IgD-negative memory B cell (primary cell): ENCODE measurements around the gene RARG. TPM values are rescaled to one million over a fixed set of nuclear protein-coding genes. Genes with fewer than 3 reads are reported as not detected.
A peak's percentile ranks its signal among the peaks of the same experiment; 100 is the strongest.

Source experiments
- H3K27ac Mint-ChIP-seq, 3 donors: one replicate each; pipeline ENCODE4 v1.8.0; 2020 to 2022; ENCODE audit warnings: mild to moderate bottlenecking in 3 of 3, mixed read lengths in 3 of 3, moderate library complexity in 1 of 3
- H3K27me3 Mint-ChIP-seq: one replicate; pipeline ENCODE4 v1.8.0; 2021; ENCODE audit warnings: mixed read lengths
- H3K36me3 Mint-ChIP-seq: one replicate; pipeline ENCODE4 v1.8.0; 2020; ENCODE audit warnings: mild to moderate bottlenecking, mixed read lengths
- H3K4me1 Mint-ChIP-seq, 3 donors: one replicate each; pipeline ENCODE4 v1.8.0; 2020 to 2022; ENCODE audit warnings: mixed read lengths in 3 of 3, mild to moderate bottlenecking in 1 of 3
- H3K4me3 Mint-ChIP-seq, 4 donors: one replicate each; pipeline ENCODE4 v1.8.0; 2020 to 2022; ENCODE audit warnings: mild to moderate bottlenecking in 4 of 4, mixed read lengths in 4 of 4, moderate library complexity in 3 of 4
- H3K9me3 Mint-ChIP-seq, 3 donors: one replicate each; pipeline ENCODE4 v1.8.0; 2020 to 2021; ENCODE audit warnings: mixed read lengths in 3 of 3, mild to moderate bottlenecking in 1 of 3
- polyA plus RNA-seq: library from polyadenylated mRNA; unstranded; fragments of 300-500 nt; fragmentation: Illumina TruSeq; gene quantifications from one replicate; pipeline ENCODE4 v1.2.3, GENCODE V29; 2021

The RARG gene
- polyA plus RNA-seq, 1 donor from 2014 or later = 4.8 TPM

DNA sequence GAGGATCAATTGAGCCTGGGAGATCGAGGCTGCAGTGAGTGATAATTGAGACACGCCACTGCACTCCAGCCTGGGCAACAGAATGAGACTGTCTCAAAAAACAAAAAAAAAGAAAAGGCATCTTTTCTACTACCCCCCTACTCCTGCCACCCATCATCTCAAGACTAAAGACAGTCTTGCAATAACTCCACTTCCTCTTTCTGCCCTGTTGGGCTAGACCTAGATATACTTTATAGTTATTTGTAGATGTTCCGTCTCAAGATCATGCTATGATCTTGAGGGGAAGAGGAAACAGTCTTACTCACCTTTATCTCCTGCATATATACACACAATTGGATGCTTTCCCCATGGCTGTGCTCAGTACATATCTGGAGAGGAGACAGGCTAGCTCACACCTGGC lies 24.0 kb upstream of the RARG start:
- Mint-ChIP-seq H3K27me3 (no peaks in the 10 kb centered on the region), H3K4me1 (peaks cover 19 to 46% (median 26%) of the 10 kb centered on the region in 3 donors), H3K4me3 (peak overlapping the region; percentile 51 to 90 (median 82)), H3K9me3 (no peaks in the 10 kb centered on the region), H3K27ac (peak overlapping the region; percentile 75 to 90 (median 80)), H3K36me3 (peaks cover 4% of the 10 kb centered on the region)

DNA sequence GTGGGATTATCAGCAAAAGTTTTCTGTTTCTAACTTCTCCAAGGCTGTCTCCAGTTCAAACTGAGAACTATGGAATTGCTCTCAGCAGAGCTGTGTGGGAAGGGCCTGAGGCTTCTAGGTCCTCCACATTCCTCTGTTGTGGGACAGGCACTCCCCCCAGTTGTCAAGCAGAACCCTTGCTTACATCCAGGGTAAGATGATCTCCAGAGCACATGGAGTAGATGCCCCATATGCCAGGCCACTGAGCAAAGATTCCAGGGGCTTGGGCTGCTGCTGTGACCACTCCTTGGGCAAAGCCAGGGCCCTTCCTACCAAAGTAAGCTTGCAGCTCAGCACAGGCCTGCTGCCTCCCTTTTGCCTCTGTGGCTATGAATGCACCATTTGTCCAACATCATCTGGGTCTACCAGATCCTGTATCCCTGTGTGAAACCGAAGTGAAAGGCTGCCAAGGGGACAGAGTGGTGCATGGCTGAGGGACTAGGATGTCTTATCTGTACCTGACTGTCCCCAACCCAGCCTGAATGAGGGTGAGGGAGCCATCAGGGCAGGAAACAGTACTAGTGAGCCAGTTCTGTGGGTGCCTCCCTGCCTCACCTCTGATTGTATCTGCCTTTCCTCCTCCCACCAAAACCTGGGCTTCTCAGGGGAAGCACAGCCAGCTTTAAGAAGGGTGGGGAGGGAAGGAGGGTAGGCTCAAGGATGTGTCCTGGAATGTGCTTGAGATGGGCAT lies 23.0 kb upstream of the RARG start:
- Mint-ChIP-seq H3K4me3 (peak overlapping the region in 3 of 4 donors; percentile 9 to 96 (median 51)), H3K36me3 (peaks cover 4% of the 10 kb centered on the region), H3K27ac (peak overlapping the region in 1 of 3 donors; percentile 80), H3K4me1 (peaks cover 19 to 46% (median 26%) of the 10 kb centered on the region in 3 donors), H3K9me3 (no peaks in the 10 kb centered on the region), H3K27me3 (no peaks in the 10 kb centered on the region)

GRCh38 chr12:53253298-53253697 lies 21.3 kb upstream of the RARG start:
- Mint-ChIP-seq H3K4me3 (peak overlapping the region; percentile 96 to 99 (median 99)), H3K4me1 (peaks cover 19 to 39% (median 26%) of the 10 kb centered on the region in 3 donors), H3K27me3 (no peaks in the 10 kb centered on the region), H3K36me3 (peaks cover 4% of the 10 kb centered on the region), H3K27ac (peak overlapping the region; percentile 73 to 94 (median 86)), H3K9me3 (no peaks in the 10 kb centered on the region)

DNA sequence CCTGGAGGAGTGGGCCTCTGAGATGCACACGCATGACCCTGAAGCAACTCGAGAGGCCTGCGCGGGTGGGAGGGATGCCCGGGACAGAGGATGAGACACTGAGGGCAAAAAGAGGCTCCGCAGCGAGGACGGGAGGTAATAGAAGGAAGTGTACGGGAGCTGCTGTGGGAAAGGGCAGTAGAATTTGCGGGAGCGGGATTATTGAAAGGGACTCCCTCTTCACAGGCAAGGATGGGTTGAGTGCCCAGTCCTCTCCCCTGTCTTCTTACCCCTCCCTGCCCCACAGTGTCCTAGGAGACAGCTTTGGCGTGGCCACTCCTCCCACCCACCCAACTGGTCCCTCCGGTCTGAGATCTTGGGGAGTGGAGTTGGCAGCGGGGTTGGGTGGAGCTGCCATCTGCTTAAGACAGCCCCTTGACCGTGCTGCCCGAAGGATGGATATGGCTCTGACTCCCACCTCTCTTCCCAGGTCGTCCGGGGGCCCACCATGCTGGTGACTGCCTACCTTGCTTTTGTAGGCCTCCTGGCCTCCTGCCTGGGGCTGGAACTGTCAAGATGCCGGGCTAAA lies 20.4 kb upstream of the RARG start:
- peaks cover 15 to 36% (median 24%) of the 10 kb centered on the region in 3 donors for H3K4me1 Mint-ChIP-seq
- H3K36me3 Mint-ChIP-seq = peaks cover 4% of the 10 kb centered on the region
- H3K27me3 Mint-ChIP-seq = no peaks in the 10 kb centered on the region
- H3K9me3 Mint-ChIP-seq = no peaks in the 10 kb centered on the region
- peak overlapping the region; percentile 73 to 94 (median 86) for H3K27ac Mint-ChIP-seq
- peak overlapping the region; percentile 96 to 99 (median 99) for H3K4me3 Mint-ChIP-seq

DNA sequence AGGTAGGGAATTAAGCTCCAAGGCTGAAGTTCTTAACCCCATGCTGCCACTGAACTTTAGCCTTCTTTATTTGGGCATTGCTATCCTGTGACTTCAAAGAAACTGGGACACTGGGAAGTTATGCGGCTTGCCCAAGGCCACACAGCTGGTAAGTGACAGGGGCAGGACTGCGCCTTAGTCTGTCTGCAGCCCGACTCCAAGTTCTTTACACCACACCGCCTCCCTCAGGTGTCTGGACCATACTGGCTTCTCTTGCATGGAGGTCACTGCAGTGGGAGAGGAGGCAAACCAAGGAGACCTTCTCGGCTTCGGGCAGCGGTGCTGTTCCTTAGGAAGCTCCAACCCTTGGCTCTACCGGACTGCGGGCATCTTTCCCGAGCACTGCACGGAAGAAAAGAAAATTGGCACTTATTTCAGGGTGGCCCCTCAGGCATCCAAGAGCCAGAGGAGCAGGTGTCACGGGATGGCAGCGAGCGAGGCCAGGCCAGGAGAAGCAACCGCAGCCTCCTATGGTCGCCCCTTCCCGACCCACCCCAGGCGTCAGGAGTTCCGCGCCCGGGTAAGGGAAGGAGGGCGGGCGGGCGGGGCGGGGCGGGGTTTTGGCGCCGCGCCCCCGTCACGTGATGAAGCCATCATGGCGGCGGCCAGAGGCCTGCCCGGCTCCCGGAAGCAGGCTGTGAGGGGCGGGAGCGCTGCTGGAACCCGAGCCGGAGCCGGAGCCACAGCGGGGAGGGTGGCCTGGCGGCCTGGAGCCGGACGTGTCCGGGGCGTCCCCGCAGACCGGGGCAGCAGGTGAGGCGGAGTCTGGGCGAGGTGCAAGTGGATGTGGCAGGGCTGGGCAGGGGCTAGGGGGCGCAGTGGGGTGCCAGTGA lies 19.7 kb upstream of the RARG start:
- no peaks in the 10 kb centered on the region for H3K9me3 Mint-ChIP-seq
- H3K27me3 Mint-ChIP-seq = no peaks in the 10 kb centered on the region
- peaks cover 15 to 35% (median 24%) of the 10 kb centered on the region in 3 donors for H3K4me1 Mint-ChIP-seq
- peaks cover 4% of the 10 kb centered on the region for H3K36me3 Mint-ChIP-seq
- H3K4me3 Mint-ChIP-seq = peak overlapping the region; percentile 96 to 99 (median 99)
- peak overlapping the region; percentile 86 to 95 (median 94) for H3K27ac Mint-ChIP-seq

DNA sequence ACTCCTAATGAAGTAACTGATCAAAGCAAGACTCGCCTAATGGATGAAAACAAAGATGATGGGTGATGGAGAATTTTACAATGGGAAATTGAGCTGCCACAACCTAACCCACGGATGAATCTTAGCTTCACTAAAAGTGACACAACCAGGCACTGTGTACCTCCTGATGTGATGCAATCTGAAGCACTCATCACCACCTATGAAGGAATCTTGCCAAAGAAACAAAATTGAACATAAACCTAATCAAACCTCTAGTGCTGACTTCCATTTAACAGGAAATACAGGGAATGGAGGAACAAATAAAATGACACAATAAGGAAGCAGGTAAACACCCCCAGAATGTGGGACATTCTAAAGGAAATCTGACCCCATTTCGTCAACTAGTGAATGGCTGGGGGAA lies 13.3 kb upstream of the RARG start:
- H3K27ac Mint-ChIP-seq = no peak overlapping the region
- H3K27me3 Mint-ChIP-seq = peaks cover 2% of the 10 kb centered on the region
- no peaks in the 10 kb centered on the region for H3K36me3 Mint-ChIP-seq
- H3K9me3 Mint-ChIP-seq = no peaks in the 10 kb centered on the region
- peaks cover 11 to 14% (median 14%) of the 10 kb centered on the region in 3 donors for H3K4me1 Mint-ChIP-seq
- H3K4me3 Mint-ChIP-seq = no peak overlapping the region

GRCh38 chr12:53244337-53244736 lies 12.3 kb upstream of the RARG start:
- Mint-ChIP-seq H3K27me3 (peaks cover 2% of the 10 kb centered on the region), H3K9me3 (no peaks in the 10 kb centered on the region), H3K4me1 (peaks cover 18% of the 10 kb centered on the region in 3 donors), H3K4me3 (no peak overlapping the region), H3K27ac (no peak overlapping the region), H3K36me3 (no peaks in the 10 kb centered on the region)

GRCh38 chr12:53241623-53242412 lies 9.8 kb upstream of the RARG start:
- Mint-ChIP-seq H3K36me3 (no peaks in the 10 kb centered on the region), H3K27ac (no peak overlapping the region), H3K4me3 (peak overlapping the region in 1 of 4 donors; percentile 77), H3K4me1 (peaks cover 21 to 26% (median 24%) of the 10 kb centered on the region in 3 donors), H3K9me3 (no peaks in the 10 kb centered on the region), H3K27me3 (peaks cover 2% of the 10 kb centered on the region)

GRCh38 chr12:53239643-53240258 lies 7.7 kb upstream of the RARG start:
- H3K36me3 Mint-ChIP-seq = no peaks in the 10 kb centered on the region
- no peak overlapping the region for H3K27ac Mint-ChIP-seq
- H3K9me3 Mint-ChIP-seq = no peaks in the 10 kb centered on the region
- H3K27me3 Mint-ChIP-seq = peaks cover 7% of the 10 kb centered on the region
- H3K4me1 Mint-ChIP-seq = peaks cover 30 to 41% (median 35%) of the 10 kb centered on the region in 3 donors
- peak overlapping the region in 1 of 4 donors; percentile 45 for H3K4me3 Mint-ChIP-seq

GRCh38 chr12:53236443-53237111 lies 4.6 kb upstream of the RARG start:
- H3K27ac Mint-ChIP-seq = peak overlapping the region in 1 of 3 donors; percentile 4
- H3K9me3 Mint-ChIP-seq = no peaks in the 10 kb centered on the region
- peak overlapping the region in 3 of 4 donors; percentile 7 to 71 (median 49) for H3K4me3 Mint-ChIP-seq
- no peaks in the 10 kb centered on the region for H3K36me3 Mint-ChIP-seq
- peaks cover 17% of the 10 kb centered on the region for H3K27me3 Mint-ChIP-seq
- peaks cover 37 to 47% (median 45%) of the 10 kb centered on the region in 3 donors for H3K4me1 Mint-ChIP-seq

DNA sequence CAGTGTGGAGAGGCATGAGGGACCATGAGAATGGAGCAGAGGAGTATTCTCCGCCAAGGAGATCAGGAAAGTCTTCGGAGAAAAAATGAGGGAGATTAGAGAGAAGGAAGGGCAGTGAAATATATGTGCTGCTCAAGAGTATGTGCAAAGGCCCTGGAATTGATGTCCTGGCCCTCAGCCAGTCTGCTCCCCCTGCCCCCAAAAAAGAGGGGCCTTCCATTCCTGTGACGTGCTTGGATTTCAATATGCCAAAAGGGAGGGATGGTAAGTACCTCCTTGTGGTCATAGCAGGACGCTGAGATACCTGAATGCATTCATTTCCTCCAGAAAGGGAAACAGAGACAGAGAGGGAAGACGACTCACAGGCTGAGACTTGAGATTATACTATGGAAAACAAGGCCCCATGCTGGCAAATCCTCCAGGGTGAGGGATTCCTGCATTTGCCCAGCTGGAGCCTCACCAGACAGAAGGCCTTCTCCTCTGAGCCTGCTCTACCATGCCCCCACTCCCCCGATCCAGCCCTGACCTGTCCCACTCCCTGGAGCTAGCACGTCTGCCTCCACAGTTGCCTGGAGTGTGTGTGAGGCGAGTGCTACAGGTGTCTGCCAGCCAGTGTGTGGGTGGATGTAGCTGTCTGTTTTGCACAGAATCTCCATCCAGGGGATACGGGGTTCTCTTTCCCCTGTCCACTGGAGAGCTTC lies 3.9 kb upstream of the RARG start:
- peak overlapping the region in 2 of 4 donors; percentile 49 to 60 for H3K4me3 Mint-ChIP-seq
- H3K36me3 Mint-ChIP-seq = no peaks in the 10 kb centered on the region
- H3K4me1 Mint-ChIP-seq = peaks cover 30 to 47% (median 43%) of the 10 kb centered on the region in 3 donors
- H3K27me3 Mint-ChIP-seq = peaks cover 15% of the 10 kb centered on the region
- H3K9me3 Mint-ChIP-seq = no peaks in the 10 kb centered on the region
- no peak overlapping the region for H3K27ac Mint-ChIP-seq

DNA sequence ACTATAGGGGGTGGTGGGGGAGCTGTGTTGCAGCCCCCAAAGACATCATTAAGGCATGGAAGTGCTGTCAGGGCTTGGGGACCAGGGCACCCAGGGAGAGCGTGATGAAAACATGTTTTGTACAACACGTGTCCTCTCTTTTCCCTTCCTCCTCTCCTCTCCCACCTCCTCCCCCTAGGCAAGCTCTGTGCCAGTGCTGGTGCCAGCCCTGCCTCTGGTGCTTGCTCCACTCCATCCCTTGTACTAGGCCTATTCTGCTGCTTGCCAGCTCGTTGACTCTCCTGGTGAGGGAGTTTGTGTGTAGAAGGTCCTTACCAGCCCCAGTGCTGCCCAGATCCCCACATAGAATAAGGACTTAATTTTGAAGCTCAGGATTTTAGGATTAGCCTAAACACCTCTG lies 3.2 kb upstream of the RARG start:
- Mint-ChIP-seq H3K9me3 (no peaks in the 10 kb centered on the region), H3K4me1 (peaks cover 24 to 41% (median 37%) of the 10 kb centered on the region in 3 donors), H3K27ac (no peak overlapping the region), H3K27me3 (peaks cover 15% of the 10 kb centered on the region), H3K36me3 (no peaks in the 10 kb centered on the region), H3K4me3 (peak overlapping the region in 1 of 4 donors; percentile 73)
